ENCODE results near the gene ASPRV1. TPM values are rescaled to one million over a fixed set of nuclear protein-coding genes. Genes with fewer than 3 reads are reported as not detected.

The ASPRV1 gene
- total and polyA plus RNA-seq, 3 experiments from 2014 or later, result 0.64 to 0.99 (median 0.77) TPM

GRCh38 chr2:69993708-69994107 lies 32.3 kb upstream of the ASPRV1 start:
- POLR2A ChIA-PET, result no interaction called here
- CTCF ChIA-PET, result no interaction called here
- H3K27ac Mint-ChIP-seq, result no peak overlapping the region

GRCh38 chr2:69993048-69993565 lies 31.7 kb upstream of the ASPRV1 start:
- Mint-ChIP-seq H3K4me1 (peaks cover 0 to 4% (median 0%) of the 10 kb centered on the region in 3 donors), H3K27me3 (no peaks in the 10 kb centered on the region), H3K27ac (no peak overlapping the region), H3K9me3 (peaks cover 0 to 2% (median 0%) of the 10 kb centered on the region in 5 donors), H3K4me3 (no peak overlapping the region), H3K36me3 (peaks cover 14 to 40% (median 15%) of the 10 kb centered on the region in 3 donors)
- H3K36me3 ChIP-seq (ENCODE audit: insufficient read depth, low read length), result peaks cover 9% of the 10 kb centered on the region
- H3K4me3 ChIP-seq (ENCODE audit: low read length), result no peak overlapping the region
- no peak for DNase-seq
- POLR2A ChIA-PET, result no interaction called here
- H3K4me1 ChIP-seq (ENCODE audit: insufficient read depth, low read length), result no peaks in the 10 kb centered on the region
- no peaks in the 10 kb centered on the region for H3K9me3 ChIP-seq (ENCODE audit: low read length)
- H3K27me3 ChIP-seq (ENCODE audit: insufficient read depth, low read length, poor library complexity, severe bottlenecking), result no peaks in the 10 kb centered on the region
- no peak overlapping the region for H3K27ac ChIP-seq (ENCODE audit: low read depth, low read length)
- CTCF ChIA-PET, result no interaction called here

More at GRCh38 chr2:69993708-69994107, 32.3 kb upstream of the ASPRV1 start:
- peaks cover 9% of the 10 kb centered on the region for H3K36me3 ChIP-seq (ENCODE audit: insufficient read depth, low read length)
- no peak overlapping the region for H3K4me3 Mint-ChIP-seq
- H3K9me3 ChIP-seq (ENCODE audit: low read length), result no peaks in the 10 kb centered on the region
- H3K4me1 ChIP-seq (ENCODE audit: insufficient read depth, low read length), result no peaks in the 10 kb centered on the region
- no peaks in the 10 kb centered on the region for H3K4me1 Mint-ChIP-seq
- no peak overlapping the region for H3K27ac ChIP-seq (ENCODE audit: low read depth, low read length)
- no peak for DNase-seq
- no peaks in the 10 kb centered on the region for H3K27me3 Mint-ChIP-seq
- peaks cover 14 to 40% (median 15%) of the 10 kb centered on the region in 3 donors for H3K36me3 Mint-ChIP-seq
- no peaks in the 10 kb centered on the region for H3K27me3 ChIP-seq (ENCODE audit: insufficient read depth, low read length, poor library complexity, severe bottlenecking)
- H3K9me3 Mint-ChIP-seq, result peaks cover 0 to 2% (median 0%) of the 10 kb centered on the region in 5 donors
- no peak overlapping the region for H3K4me3 ChIP-seq (ENCODE audit: low read length)

GRCh38 chr2:69992310-69993047 lies 31.0 kb upstream of the ASPRV1 start:
- Mint-ChIP-seq H3K27ac (no peak overlapping the region), H3K4me3 (no peak overlapping the region), H3K9me3 (peaks cover 0 to 2% (median 0%) of the 10 kb centered on the region in 5 donors), H3K36me3 (peaks cover 14 to 40% (median 15%) of the 10 kb centered on the region in 3 donors), H3K4me1 (peaks cover 0 to 5% (median 0%) of the 10 kb centered on the region in 3 donors), H3K27me3 (no peaks in the 10 kb centered on the region)
- H3K27ac ChIP-seq (ENCODE audit: low read depth, low read length), result no peak overlapping the region
- ChIA-PET CTCF (no interaction called here), POLR2A (no interaction called here)
- no peaks in the 10 kb centered on the region for H3K9me3 ChIP-seq (ENCODE audit: low read length)
- H3K4me3 ChIP-seq (ENCODE audit: low read length), result no peak overlapping the region
- no peak for DNase-seq
- no peaks in the 10 kb centered on the region for H3K27me3 ChIP-seq (ENCODE audit: insufficient read depth, low read length, poor library complexity, severe bottlenecking)
- H3K4me1 ChIP-seq (ENCODE audit: insufficient read depth, low read length), result no peaks in the 10 kb centered on the region
- H3K36me3 ChIP-seq (ENCODE audit: insufficient read depth, low read length), result peaks cover 9% of the 10 kb centered on the region

GRCh38 chr2:69989441-69990105 lies 28.1 kb upstream of the ASPRV1 start:
- H3K36me3 Mint-ChIP-seq, result peaks cover 8 to 25% (median 8%) of the 10 kb centered on the region in 3 donors
- no peak for DNase-seq
- ChIA-PET POLR2A (no interaction called here), CTCF (no interaction called here)
- H3K9me3 Mint-ChIP-seq, result peaks cover 0 to 2% (median 0%) of the 10 kb centered on the region in 5 donors
- H3K4me1 ChIP-seq (ENCODE audit: insufficient read depth, low read length), result no peaks in the 10 kb centered on the region
- no peaks in the 10 kb centered on the region for H3K9me3 ChIP-seq (ENCODE audit: low read length)
- no peaks in the 10 kb centered on the region for H3K27me3 Mint-ChIP-seq
- H3K4me3 Mint-ChIP-seq, result no peak overlapping the region
- peaks cover 0 to 5% (median 0%) of the 10 kb centered on the region in 3 donors for H3K4me1 Mint-ChIP-seq
- no peaks in the 10 kb centered on the region for H3K27me3 ChIP-seq (ENCODE audit: insufficient read depth, low read length, poor library complexity, severe bottlenecking)
- H3K27ac Mint-ChIP-seq, result no peak overlapping the region
- peaks cover 9% of the 10 kb centered on the region for H3K36me3 ChIP-seq (ENCODE audit: insufficient read depth, low read length)
- H3K27ac ChIP-seq (ENCODE audit: low read depth, low read length), result no peak overlapping the region
- H3K4me3 ChIP-seq (ENCODE audit: low read length), result no peak overlapping the region

GRCh38 chr2:69989009-69989408 lies 27.6 kb upstream of the ASPRV1 start:
- H3K4me1 Mint-ChIP-seq, result peaks cover 0 to 5% (median 0%) of the 10 kb centered on the region in 3 donors
- no peak overlapping the region for H3K27ac ChIP-seq (ENCODE audit: low read depth, low read length)
- H3K4me3 Mint-ChIP-seq, result no peak overlapping the region
- ChIA-PET CTCF (no interaction called here), POLR2A (no interaction called here)
- no peaks in the 10 kb centered on the region for H3K4me1 ChIP-seq (ENCODE audit: insufficient read depth, low read length)
- H3K4me3 ChIP-seq (ENCODE audit: low read length), result no peak overlapping the region
- H3K9me3 Mint-ChIP-seq, result peaks cover 0 to 2% (median 0%) of the 10 kb centered on the region in 5 donors
- H3K27me3 Mint-ChIP-seq, result no peaks in the 10 kb centered on the region
- H3K27ac Mint-ChIP-seq, result no peak overlapping the region
- no peaks in the 10 kb centered on the region for H3K27me3 ChIP-seq (ENCODE audit: insufficient read depth, low read length, poor library complexity, severe bottlenecking)
- H3K9me3 ChIP-seq (ENCODE audit: low read length), result no peaks in the 10 kb centered on the region
- peaks cover 8% of the 10 kb centered on the region for H3K36me3 ChIP-seq (ENCODE audit: insufficient read depth, low read length)
- peaks cover 5 to 21% (median 5%) of the 10 kb centered on the region in 3 donors for H3K36me3 Mint-ChIP-seq
- DNase-seq, result no peak

- Mint-ChIP-seq H3K4me1 (peaks cover 0 to 5% (median 0%) of the 10 kb centered on the region in 3 donors), H3K36me3 (peaks cover 0 to 13% (median under 1%) of the 10 kb centered on the region in 3 donors), H3K4me3 (no peak overlapping the region), H3K27me3 (no peaks in the 10 kb centered on the region), H3K27ac (peak overlapping the region in 1 of 8 donors; percentile 20), H3K9me3 (peaks cover 0 to 2% (median 0%) of the 10 kb centered on the region in 5 donors)
- Histone ChIP-seq H3K4me1 (ENCODE audit: insufficient read depth, low read length) (no peaks in the 10 kb centered on the region), H3K27me3 (ENCODE audit: insufficient read depth, low read length, poor library complexity, severe bottlenecking) (no peaks in the 10 kb centered on the region), H3K27ac (ENCODE audit: low read depth, low read length) (no peak overlapping the region), H3K9me3 (ENCODE audit: low read length) (no peaks in the 10 kb centered on the region), H3K36me3 (ENCODE audit: insufficient read depth, low read length) (no peaks in the 10 kb centered on the region), H3K4me3 (ENCODE audit: low read length) (no peak overlapping the region)
- no peak for DNase-seq
- CTCF ChIA-PET, result no interaction called here
- POLR2A ChIA-PET, result interaction anchor here (0.7 kb wide), 1 partner anchor 195 kb away, joined by 6 read pairs; no protein-coding TSS in a partner anchor
Measured at GRCh38 chr2:69988086-69988635, 26.7 kb upstream of the ASPRV1 start.

- Histone ChIP-seq H3K4me3 (ENCODE audit: low read length) (no peak overlapping the region), H3K27me3 (ENCODE audit: insufficient read depth, low read length, poor library complexity, severe bottlenecking) (no peaks in the 10 kb centered on the region), H3K36me3 (ENCODE audit: insufficient read depth, low read length) (no peaks in the 10 kb centered on the region), H3K4me1 (ENCODE audit: insufficient read depth, low read length) (no peaks in the 10 kb centered on the region), H3K9me3 (ENCODE audit: low read length) (no peaks in the 10 kb centered on the region), H3K27ac (ENCODE audit: low read depth, low read length) (no peak overlapping the region)
- no peaks in the 10 kb centered on the region for H3K27me3 Mint-ChIP-seq
- H3K4me3 Mint-ChIP-seq, result no peak overlapping the region
- H3K4me1 Mint-ChIP-seq, result peaks cover 0 to 5% (median 0%) of the 10 kb centered on the region in 3 donors
- ChIA-PET CTCF (interaction anchor here (0.6 kb wide), 1 partner anchor 126 kb away, joined by 3 read pairs; no protein-coding TSS in a partner anchor), POLR2A (no interaction called here)
- H3K36me3 Mint-ChIP-seq, result peaks cover 0 to 1% (median 0%) of the 10 kb centered on the region in 3 donors
- peaks cover 0 to 2% (median 0%) of the 10 kb centered on the region in 5 donors for H3K9me3 Mint-ChIP-seq
- H3K27ac Mint-ChIP-seq, result peak overlapping the region in 2 of 8 donors; percentile 11 to 70
- DNase-seq, result no peak
Measured at GRCh38 chr2:69986691-69987090, 25.3 kb upstream of the ASPRV1 start.

GRCh38 chr2:69985688-69986087 lies 24.3 kb upstream of the ASPRV1 start:
- Mint-ChIP-seq H3K27ac (peak overlapping the region in 1 of 8 donors; percentile 17), H3K27me3 (no peaks in the 10 kb centered on the region), H3K9me3 (no peaks in the 10 kb centered on the region), H3K36me3 (peaks cover 0 to 1% (median 0%) of the 10 kb centered on the region in 3 donors), H3K4me3 (no peak overlapping the region), H3K4me1 (peaks cover 0 to 5% (median 0%) of the 10 kb centered on the region in 3 donors)
- Histone ChIP-seq H3K9me3 (ENCODE audit: low read length) (no peaks in the 10 kb centered on the region), H3K4me3 (ENCODE audit: low read length) (no peak overlapping the region), H3K27me3 (ENCODE audit: insufficient read depth, low read length, poor library complexity, severe bottlenecking) (no peaks in the 10 kb centered on the region), H3K36me3 (ENCODE audit: insufficient read depth, low read length) (no peaks in the 10 kb centered on the region), H3K27ac (ENCODE audit: low read depth, low read length) (no peak overlapping the region), H3K4me1 (ENCODE audit: insufficient read depth, low read length) (no peaks in the 10 kb centered on the region)
- ChIA-PET CTCF (no interaction called here), POLR2A (no interaction called here)
- DNase-seq, result no peak
